ENCODE data around the gene MAGEE2.
"Not testable (repeated sequence)": the region's sequence is repeated elsewhere in the genome, so short reads cannot be mapped to it uniquely, and the experiment has no call there.

MAGEE2 gene, protein sequence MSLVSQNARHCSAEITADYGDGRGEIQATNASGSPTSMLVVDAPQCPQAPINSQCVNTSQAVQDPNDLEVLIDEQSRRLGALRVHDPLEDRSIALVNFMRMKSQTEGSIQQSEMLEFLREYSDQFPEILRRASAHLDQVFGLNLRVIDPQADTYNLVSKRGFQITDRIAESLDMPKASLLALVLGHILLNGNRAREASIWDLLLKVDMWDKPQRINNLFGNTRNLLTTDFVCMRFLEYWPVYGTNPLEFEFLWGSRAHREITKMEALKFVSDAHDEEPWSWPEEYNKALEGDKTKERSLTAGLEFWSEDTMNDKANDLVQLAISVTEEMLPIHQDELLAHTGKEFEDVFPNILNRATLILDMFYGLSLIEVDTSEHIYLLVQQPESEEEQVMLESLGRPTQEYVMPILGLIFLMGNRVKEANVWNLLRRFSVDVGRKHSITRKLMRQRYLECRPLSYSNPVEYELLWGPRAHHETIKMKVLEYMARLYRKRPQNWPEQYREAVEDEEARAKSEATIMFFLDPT
- total RNA-seq = 0 reads per million in 4 experiments

DNA sequence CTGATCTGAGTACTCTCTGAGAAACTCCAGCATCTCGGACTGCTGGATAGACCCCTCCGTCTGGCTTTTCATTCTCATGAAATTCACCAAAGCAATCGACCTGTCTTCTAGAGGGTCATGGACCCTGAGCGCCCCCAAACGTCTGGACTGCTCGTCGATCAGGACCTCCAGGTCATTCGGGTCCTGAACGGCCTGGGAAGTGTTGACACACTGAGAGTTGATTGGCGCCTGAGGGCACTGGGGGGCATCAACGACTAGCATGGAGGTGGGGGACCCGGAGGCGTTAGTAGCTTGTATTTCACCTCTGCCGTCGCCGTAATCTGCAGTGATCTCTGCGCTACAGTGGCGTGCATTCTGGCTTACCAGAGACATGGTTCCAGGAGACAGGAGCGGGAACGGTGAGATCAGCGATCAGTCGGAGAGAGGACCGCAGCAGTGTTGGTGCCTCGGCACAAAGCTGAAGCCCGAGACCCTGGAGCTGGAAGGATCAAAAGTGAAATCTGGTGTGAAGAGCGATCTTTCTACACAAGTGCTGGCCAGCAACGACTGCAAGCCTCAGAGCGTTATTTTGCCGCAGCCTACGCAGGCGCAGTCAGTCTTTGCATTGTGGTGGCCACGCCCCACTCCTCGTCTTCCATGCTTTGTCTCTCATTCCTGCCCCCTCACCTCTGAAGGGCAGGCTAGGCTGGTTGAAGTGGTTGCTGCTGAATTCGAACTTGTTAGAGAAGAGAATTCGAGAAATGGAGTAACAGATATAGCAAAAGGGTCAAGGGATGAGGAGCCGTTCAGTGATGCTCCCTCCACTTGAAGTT lies at the start of gene MAGEE2:
Gene MAGEE2, minus strand, starts transcription at position 575 of the 812 bp plus-strand sequence. Its CDS starts 203 bp downstream, at position 372.
- no peak for DNase-seq

DNA sequence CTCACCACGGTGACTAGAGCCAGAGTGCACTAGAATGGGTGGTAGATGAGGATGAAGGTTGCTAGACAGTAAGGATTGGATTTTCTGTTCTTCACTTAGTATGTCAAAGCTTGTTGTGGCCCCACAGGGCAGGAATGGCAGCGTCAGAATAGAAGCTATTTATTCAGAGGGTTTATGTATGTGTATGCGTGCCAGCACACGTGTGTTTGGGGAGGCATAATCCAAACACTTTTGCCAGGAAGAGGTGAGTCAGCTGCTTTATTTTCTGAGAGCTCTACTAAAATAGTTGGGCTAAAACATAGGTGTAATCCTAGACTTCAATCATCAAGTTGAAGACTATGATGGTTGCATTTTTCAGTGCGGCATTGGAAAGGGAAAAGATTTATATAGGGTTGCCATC lies 1.2 kb upstream of the MAGEE2 start:
- no peak for DNase-seq

DNA sequence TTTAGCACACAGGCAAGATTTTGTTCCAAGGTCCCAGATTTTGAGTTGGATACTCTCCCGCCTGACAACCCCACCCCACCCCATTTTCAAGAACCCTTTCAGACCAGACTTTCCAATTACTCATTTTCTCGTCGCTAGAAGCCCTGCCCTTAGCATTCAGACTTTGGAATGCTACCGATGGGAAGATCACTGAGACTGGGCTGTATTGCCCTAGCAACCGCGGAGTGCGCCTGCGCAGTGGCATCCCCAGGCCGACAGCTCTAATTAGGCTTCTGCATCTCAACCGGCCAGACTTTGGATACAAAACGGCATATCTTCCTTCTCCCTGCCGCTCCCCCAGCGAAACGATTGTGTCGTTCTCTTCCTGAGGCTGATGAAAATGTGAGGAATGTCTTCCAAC lies 3.4 kb downstream of the MAGEE2 start:
- no peak for DNase-seq

DNA sequence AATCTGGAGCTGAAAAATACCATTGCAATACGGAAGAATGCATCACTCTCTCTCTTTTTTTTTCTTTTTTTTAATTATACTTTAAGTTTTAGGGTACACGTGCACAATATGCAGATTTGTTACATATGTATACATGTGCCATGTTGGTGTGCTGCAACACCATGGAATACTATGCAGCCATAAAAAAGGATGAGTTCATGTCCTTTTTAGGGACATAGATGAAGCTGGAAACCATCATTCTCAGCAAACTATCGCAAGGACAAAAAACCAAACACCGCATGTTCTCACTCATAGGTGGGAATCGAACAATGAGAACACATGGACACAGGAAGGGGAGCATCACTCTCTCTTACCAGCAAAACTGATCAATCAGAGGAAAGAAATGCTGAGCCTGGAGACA lies 17.0 kb downstream of the MAGEE2 start:
- not testable (repeated sequence) for DNase-seq

DNA sequence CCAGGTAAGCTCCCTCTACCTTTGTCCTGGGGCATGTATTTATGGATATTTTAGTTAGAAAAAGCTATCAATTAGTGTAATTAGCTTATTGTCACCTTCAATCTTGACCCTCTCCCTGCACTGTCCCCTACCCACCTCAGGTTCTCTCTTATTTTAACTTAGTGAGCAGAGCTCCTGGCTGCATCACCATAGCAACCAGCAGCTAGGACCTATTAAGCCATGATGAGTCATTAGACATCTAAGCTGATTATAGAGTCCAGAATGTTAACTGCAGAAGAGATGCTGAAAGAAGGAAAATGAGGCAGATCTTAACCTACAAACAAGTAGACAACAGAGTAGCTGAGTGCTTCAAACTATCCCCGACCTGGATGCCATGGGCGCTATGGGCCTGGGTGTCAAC lies 36.6 kb downstream of the MAGEE2 start:
- DNase-seq = no peak

DNA sequence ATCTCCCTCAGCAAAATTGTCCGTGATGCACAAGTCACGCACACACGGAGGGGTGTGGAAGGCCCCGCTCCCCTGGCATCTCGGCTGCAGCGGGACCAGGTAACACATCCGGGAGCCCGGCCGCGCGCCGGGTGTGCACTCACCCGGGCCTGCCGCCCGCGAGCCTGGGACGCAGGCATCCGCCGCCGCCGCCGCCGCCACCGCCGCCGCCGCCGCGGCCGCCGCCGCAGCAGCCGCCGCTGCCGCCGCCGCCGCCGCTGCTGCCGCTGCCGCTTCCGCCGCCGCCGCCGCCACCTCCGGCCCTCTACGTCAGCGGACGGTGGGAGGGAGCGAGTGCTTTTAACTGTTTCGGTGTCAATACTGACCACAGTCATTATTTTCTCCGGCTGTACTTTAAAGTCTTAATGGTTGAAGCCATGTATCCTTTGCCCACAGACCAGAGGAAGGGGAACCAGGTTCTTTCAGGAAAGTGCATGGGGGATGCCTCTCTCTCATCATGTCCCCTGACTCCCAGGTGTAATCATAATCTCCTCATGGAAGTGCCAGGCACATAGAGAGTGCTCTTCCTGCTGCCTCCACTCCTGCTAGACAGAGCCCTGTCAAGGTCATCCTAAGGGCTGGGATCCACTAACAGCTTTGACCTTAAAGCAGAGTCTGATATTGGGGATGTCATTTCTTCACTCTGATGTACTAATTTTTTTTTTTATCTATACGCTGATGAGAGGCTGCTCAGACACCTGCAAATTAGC lies 38.0 kb downstream of the MAGEE2 start:
- no peak for DNase-seq

Data from effector CD8-positive, alpha-beta T cell (primary cell).